Measurements from ENCODE around the gene SLC6A3. TPM values are rescaled to one million over a fixed set of nuclear protein-coding genes. Genes with fewer than 3 reads are reported as not detected.

SLC6A3 gene
- total RNA-seq, 1 experiment from 2014 or later, result 0.74 TPM

DNA sequence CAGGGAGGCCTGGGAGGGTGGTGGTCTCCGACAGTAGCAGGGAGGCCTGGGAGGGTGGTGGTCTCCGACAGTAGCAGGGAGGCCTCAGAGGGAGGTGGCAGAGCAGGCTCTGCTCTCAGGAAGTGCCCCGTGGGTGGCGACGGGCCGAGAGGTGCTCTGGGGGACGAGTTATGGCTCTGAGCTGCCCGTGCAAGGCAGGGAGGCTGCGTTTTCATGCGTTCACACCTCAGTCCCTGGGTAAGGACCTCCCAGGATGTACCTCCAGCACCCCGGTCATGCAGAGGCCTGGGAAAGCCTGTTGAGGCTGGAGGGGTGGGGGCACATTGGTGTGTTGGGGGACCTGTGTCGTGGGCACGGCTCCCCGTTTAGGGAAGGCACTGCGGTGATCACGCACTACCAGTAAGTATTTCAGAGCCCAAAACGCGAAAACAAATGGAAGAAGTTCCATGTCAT, 63.0 kb downstream of the SLC6A3 start:
- Mint-ChIP-seq H3K27ac (no peak overlapping the region), H3K27me3 (ENCODE audit: low read depth) (peaks cover 66% of the 10 kb centered on the region), H3K4me3 (no peak overlapping the region), H3K9me3 (peaks cover 6% of the 10 kb centered on the region), H3K36me3 (peaks cover 2% of the 10 kb centered on the region; the same call in 1 of the 2 replicates), H3K4me1 (peaks cover 15% of the 10 kb centered on the region)
- ChIA-PET CTCF (interaction anchor here (1.7 kb wide), 1 partner anchor 86 kb away, joined by 8 read pairs; no protein-coding TSS in a partner anchor), POLR2A (no interaction called here)
- TF ChIP-seq, protein P1, sequence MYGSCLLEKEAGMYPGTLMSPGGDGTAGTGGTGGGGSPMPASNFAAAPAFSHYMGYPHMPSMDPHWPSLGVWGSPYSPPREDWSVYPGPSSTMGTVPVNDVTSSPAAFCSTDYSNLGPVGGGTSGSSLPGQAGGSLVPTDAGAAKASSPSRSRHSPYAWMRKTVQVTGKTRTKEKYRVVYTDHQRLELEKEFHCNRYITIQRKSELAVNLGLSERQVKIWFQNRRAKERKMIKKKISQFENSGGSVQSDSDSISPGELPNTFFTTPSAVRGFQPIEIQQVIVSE (CRISPR knock-in tag; IDR thresholded peaks at IDR 0.05; ENCODE audit: borderline replicate concordance), result no peak
- TF ChIP-seq EMX1 (CRISPR knock-in tag; IDR thresholded peaks at IDR 0.05), result no peak
- TF ChIP-seq, protein P2, sequence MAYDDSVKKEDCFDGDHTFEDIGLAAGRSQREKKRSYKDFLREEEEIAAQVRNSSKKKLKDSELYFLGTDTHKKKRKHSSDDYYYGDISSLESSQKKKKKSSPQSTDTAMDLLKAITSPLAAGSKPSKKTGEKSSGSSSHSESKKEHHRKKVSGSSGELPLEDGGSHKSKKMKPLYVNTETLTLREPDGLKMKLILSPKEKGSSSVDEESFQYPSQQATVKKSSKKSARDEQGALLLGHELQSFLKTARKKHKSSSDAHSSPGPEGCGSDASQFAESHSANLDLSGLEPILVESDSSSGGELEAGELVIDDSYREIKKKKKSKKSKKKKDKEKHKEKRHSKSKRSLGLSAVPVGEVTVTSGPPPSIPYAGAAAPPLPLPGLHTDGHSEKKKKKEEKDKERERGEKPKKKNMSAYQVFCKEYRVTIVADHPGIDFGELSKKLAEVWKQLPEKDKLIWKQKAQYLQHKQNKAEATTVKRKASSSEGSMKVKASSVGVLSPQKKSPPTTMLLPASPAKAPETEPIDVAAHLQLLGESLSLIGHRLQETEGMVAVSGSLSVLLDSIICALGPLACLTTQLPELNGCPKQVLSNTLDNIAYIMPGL (CRISPR knock-in tag; IDR thresholded peaks at IDR 0.05), result no peak
- TF ChIP-seq, protein P3, sequence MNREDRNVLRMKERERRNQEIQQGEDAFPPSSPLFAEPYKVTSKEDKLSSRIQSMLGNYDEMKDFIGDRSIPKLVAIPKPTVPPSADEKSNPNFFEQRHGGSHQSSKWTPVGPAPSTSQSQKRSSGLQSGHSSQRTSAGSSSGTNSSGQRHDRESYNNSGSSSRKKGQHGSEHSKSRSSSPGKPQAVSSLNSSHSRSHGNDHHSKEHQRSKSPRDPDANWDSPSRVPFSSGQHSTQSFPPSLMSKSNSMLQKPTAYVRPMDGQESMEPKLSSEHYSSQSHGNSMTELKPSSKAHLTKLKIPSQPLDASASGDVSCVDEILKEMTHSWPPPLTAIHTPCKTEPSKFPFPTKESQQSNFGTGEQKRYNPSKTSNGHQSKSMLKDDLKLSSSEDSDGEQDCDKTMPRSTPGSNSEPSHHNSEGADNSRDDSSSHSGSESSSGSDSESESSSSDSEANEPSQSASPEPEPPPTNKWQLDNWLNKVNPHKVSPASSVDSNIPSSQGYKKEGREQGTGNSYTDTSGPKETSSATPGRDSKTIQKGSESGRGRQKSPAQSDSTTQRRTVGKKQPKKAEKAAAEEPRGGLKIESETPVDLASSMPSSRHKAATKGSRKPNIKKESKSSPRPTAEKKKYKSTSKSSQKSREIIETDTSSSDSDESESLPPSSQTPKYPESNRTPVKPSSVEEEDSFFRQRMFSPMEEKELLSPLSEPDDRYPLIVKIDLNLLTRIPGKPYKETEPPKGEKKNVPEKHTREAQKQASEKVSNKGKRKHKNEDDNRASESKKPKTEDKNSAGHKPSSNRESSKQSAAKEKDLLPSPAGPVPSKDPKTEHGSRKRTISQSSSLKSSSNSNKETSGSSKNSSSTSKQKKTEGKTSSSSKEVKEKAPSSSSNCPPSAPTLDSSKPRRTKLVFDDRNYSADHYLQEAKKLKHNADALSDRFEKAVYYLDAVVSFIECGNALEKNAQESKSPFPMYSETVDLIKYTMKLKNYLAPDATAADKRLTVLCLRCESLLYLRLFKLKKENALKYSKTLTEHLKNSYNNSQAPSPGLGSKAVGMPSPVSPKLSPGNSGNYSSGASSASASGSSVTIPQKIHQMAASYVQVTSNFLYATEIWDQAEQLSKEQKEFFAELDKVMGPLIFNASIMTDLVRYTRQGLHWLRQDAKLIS (CRISPR knock-in tag; IDR thresholded peaks at IDR 0.05; ENCODE audit: borderline replicate concordance), result no peak
- TF ChIP-seq PRRX2 (CRISPR knock-in tag; IDR thresholded peaks at IDR 0.05), result no peak
- TF ChIP-seq ZNF416 (CRISPR knock-in tag; IDR thresholded peaks at IDR 0.05), result no peak
- TF ChIP-seq, protein P4, sequence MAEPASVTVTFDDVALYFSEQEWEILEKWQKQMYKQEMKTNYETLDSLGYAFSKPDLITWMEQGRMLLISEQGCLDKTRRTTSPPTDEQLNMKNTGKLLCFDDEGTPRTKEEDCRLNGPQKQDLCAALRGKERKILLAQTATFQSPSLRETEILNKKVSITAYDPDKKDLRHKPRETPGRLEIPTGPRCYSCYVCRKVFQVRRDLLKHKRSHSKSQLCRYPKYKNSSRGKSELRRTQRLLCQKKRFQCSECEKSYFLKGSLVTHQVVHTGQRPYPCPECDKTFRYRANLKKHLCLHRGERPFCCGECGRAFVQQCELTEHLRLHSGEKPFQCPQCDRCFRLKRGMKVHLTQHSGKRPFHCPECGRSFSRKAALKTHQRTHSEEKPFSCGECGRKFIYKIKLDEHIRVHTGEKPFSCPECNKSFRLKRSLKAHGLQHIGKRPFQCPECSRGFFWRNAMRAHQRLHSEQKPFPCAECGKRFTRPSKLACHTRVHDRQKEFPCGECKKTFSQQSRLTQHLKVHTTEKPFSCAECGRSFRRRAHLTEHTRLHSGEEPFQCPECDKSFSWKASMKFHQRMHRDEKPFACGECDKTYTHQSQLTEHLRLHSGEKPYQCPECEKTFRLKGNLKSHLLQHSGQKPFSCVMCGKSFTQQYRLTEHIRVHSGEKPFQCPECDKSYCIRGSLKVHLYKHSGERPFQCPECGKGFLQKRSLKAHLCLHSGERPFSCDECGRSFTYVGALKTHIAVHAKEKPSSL (CRISPR knock-in tag; conservative IDR thresholded peaks at IDR 0.05), result no peak
- no peak for TF ChIP-seq NR1H2 (CRISPR knock-in tag; IDR thresholded peaks at IDR 0.05)
- TF ChIP-seq, protein P5, sequence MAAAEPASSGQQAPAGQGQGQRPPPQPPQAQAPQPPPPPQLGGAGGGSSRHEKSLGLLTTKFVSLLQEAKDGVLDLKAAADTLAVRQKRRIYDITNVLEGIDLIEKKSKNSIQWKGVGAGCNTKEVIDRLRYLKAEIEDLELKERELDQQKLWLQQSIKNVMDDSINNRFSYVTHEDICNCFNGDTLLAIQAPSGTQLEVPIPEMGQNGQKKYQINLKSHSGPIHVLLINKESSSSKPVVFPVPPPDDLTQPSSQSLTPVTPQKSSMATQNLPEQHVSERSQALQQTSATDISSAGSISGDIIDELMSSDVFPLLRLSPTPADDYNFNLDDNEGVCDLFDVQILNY (CRISPR knock-in tag; IDR thresholded peaks at IDR 0.05), result no peak
- TF ChIP-seq, protein P6, sequence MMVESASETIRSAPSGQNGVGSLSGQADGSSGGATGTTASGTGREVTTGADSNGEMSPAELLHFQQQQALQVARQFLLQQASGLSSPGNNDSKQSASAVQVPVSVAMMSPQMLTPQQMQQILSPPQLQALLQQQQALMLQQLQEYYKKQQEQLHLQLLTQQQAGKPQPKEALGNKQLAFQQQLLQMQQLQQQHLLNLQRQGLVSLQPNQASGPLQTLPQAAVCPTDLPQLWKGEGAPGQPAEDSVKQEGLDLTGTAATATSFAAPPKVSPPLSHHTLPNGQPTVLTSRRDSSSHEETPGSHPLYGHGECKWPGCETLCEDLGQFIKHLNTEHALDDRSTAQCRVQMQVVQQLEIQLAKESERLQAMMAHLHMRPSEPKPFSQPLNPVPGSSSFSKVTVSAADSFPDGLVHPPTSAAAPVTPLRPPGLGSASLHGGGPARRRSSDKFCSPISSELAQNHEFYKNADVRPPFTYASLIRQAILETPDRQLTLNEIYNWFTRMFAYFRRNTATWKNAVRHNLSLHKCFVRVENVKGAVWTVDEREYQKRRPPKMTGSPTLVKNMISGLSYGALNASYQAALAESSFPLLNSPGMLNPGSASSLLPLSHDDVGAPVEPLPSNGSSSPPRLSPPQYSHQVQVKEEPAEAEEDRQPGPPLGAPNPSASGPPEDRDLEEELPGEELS (CRISPR knock-in tag; IDR thresholded peaks at IDR 0.05), result no peak
- TF ChIP-seq SP1 (CRISPR knock-in tag; conservative IDR thresholded peaks at IDR 0.05), result no peak
- no peak for TF ChIP-seq JAZF1 (CRISPR knock-in tag; IDR thresholded peaks at IDR 0.05)
- no peak for TF ChIP-seq FOXJ3 (CRISPR knock-in tag; IDR thresholded peaks at IDR 0.05; ENCODE audit: borderline replicate concordance)
- TF ChIP-seq, protein P7, sequence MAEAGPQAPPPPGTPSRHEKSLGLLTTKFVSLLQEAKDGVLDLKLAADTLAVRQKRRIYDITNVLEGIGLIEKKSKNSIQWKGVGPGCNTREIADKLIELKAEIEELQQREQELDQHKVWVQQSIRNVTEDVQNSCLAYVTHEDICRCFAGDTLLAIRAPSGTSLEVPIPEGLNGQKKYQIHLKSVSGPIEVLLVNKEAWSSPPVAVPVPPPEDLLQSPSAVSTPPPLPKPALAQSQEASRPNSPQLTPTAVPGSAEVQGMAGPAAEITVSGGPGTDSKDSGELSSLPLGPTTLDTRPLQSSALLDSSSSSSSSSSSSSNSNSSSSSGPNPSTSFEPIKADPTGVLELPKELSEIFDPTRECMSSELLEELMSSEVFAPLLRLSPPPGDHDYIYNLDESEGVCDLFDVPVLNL (CRISPR knock-in tag; IDR thresholded peaks at IDR 0.05; ENCODE audit: borderline replicate concordance, low read depth), result no peak
- no peak for TF ChIP-seq HMGA2 (CRISPR knock-in tag; IDR thresholded peaks at IDR 0.05)
- TF ChIP-seq, protein P8, sequence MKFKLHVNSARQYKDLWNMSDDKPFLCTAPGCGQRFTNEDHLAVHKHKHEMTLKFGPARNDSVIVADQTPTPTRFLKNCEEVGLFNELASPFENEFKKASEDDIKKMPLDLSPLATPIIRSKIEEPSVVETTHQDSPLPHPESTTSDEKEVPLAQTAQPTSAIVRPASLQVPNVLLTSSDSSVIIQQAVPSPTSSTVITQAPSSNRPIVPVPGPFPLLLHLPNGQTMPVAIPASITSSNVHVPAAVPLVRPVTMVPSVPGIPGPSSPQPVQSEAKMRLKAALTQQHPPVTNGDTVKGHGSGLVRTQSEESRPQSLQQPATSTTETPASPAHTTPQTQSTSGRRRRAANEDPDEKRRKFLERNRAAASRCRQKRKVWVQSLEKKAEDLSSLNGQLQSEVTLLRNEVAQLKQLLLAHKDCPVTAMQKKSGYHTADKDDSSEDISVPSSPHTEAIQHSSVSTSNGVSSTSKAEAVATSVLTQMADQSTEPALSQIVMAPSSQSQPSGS (CRISPR knock-in tag; IDR thresholded peaks at IDR 0.05; ENCODE audit: borderline replicate concordance, low read depth), result no peak
- TF ChIP-seq NFE2L1 (CRISPR knock-in tag; IDR thresholded peaks at IDR 0.05), result no peak
- TF ChIP-seq, protein P9, sequence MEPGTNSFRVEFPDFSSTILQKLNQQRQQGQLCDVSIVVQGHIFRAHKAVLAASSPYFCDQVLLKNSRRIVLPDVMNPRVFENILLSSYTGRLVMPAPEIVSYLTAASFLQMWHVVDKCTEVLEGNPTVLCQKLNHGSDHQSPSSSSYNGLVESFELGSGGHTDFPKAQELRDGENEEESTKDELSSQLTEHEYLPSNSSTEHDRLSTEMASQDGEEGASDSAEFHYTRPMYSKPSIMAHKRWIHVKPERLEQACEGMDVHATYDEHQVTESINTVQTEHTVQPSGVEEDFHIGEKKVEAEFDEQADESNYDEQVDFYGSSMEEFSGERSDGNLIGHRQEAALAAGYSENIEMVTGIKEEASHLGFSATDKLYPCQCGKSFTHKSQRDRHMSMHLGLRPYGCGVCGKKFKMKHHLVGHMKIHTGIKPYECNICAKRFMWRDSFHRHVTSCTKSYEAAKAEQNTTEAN (CRISPR knock-in tag; IDR thresholded peaks at IDR 0.05), result no peak
- no peak for ATAC-seq
- DNase-seq (ENCODE audit: low spot score), result no peak
